Right kidney (tissue), 1 donor: ENCODE data around the gene BPIFB3.

Experiments
- DNase-seq: peaks from one replicate; pipeline ENCODE4 v3.0.0-alpha.2; 2016

BPIFB3 gene

GRCh38 chr20:33063271-33063670, 9.6 kb downstream of the BPIFB3 start:
- DNase-seq: no peak

- DNase-seq: no peak
Measured at GRCh38 chr20:33064572-33065287, 11.0 kb downstream of the BPIFB3 start.

- no peak for DNase-seq
Measured at GRCh38 chr20:33065785-33066184, 12.1 kb downstream of the BPIFB3 start.

- DNase-seq: no peak
Measured at GRCh38 chr20:33067806-33068205, 14.1 kb downstream of the BPIFB3 start.

- DNase-seq: no peak
Measured at GRCh38 chr20:33068251-33068939, 14.7 kb downstream of the BPIFB3 start.

GRCh38 chr20:33069673-33070072, 16.0 kb downstream of the BPIFB3 start:
- no peak for DNase-seq

- no peak for DNase-seq
Measured at GRCh38 chr20:33070111-33071053, 16.7 kb downstream of the BPIFB3 start.

GRCh38 chr20:33071198-33071597, 17.5 kb downstream of the BPIFB3 start:
- no peak for DNase-seq

GRCh38 chr20:33072362-33072761, 18.7 kb downstream of the BPIFB3 start:
- no peak for DNase-seq

GRCh38 chr20:33072813-33073212, 19.1 kb downstream of the BPIFB3 start:
- DNase-seq: no peak

- DNase-seq: no peak
Measured at GRCh38 chr20:33074675-33075074, 21.0 kb downstream of the BPIFB3 start.

GRCh38 chr20:33075281-33075680, 21.6 kb downstream of the BPIFB3 start:
- DNase-seq: no peak

- DNase-seq: no peak
Measured at GRCh38 chr20:33076662-33077372, 23.1 kb downstream of the BPIFB3 start.

GRCh38 chr20:33079259-33079658, 25.6 kb downstream of the BPIFB3 start, which contains the start of gene BPIFB4:
TSS of gene BPIFB4 (plus strand) at chr20:33079643. CDS start at chr20:33081527, 1,884 bp downstream.
- no peak for DNase-seq

GRCh38 chr20:33081411-33082154, 27.9 kb downstream of the BPIFB3 start:
- no peak for DNase-seq

- DNase-seq: no peak
Measured at GRCh38 chr20:33082546-33082945, 28.8 kb downstream of the BPIFB3 start.

- DNase-seq: no peak
Measured at GRCh38 chr20:33083544-33084340, 30.0 kb downstream of the BPIFB3 start.

GRCh38 chr20:33084722-33085121, 31.0 kb downstream of the BPIFB3 start:
- no peak for DNase-seq

- no peak for DNase-seq
Measured at GRCh38 chr20:33086052-33086722, 32.5 kb downstream of the BPIFB3 start.

GRCh38 chr20:33091147-33091546, 37.4 kb downstream of the BPIFB3 start:
- no peak for DNase-seq
